Measurements from ENCODE around the gene MIPEP.

Gene MIPEP

GRCh38 chr13:23729531-23729930 lies 159.7 kb downstream of the MIPEP start:
- Histone ChIP-seq H3K27me3 (ENCODE audit: low read depth, low read length) (no peaks in the 10 kb centered on the region), H4K20me1 (ENCODE audit: insufficient read depth, low read length) (no peaks in the 10 kb centered on the region), H3K9ac (ENCODE audit: low read length) (no peak overlapping the region), H3K27ac (ENCODE audit: low read length) (no peak overlapping the region), H3K4me2 (ENCODE audit: low read length) (no peak overlapping the region), H3K79me2 (ENCODE audit: low read length) (no peaks in the 10 kb centered on the region), H3K4me1 (ENCODE audit: low read length) (no peaks in the 10 kb centered on the region), H3K9me3 (ENCODE audit: insufficient read depth, low read length) (no peaks in the 10 kb centered on the region), H3K36me3 (replicated peaks; ENCODE audit: low read depth, low read length) (peaks cover 5% of the 10 kb centered on the region), H2AFZ (ENCODE audit: low read depth, low read length) (no peak overlapping the region), H3K4me3 (ENCODE audit: low read length) (no peak overlapping the region)
- TF ChIP-seq EZH2phosphoT487 (IDR thresholded peaks at IDR 0.05; ENCODE audit: low read depth): no peak
- TF ChIP-seq, protein P1, sequence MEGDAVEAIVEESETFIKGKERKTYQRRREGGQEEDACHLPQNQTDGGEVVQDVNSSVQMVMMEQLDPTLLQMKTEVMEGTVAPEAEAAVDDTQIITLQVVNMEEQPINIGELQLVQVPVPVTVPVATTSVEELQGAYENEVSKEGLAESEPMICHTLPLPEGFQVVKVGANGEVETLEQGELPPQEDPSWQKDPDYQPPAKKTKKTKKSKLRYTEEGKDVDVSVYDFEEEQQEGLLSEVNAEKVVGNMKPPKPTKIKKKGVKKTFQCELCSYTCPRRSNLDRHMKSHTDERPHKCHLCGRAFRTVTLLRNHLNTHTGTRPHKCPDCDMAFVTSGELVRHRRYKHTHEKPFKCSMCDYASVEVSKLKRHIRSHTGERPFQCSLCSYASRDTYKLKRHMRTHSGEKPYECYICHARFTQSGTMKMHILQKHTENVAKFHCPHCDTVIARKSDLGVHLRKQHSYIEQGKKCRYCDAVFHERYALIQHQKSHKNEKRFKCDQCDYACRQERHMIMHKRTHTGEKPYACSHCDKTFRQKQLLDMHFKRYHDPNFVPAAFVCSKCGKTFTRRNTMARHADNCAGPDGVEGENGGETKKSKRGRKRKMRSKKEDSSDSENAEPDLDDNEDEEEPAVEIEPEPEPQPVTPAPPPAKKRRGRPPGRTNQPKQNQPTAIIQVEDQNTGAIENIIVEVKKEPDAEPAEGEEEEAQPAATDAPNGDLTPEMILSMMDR (IDR thresholded peaks at IDR 0.05; ENCODE audit: low read depth, low read length): no peak

GRCh38 chr13:23728807-23729206 lies 160.4 kb downstream of the MIPEP start:
- H3K9ac ChIP-seq (ENCODE audit: low read length): no peak overlapping the region
- no peaks in the 10 kb centered on the region for H3K9me3 ChIP-seq (ENCODE audit: insufficient read depth, low read length)
- H3K4me2 ChIP-seq (ENCODE audit: low read length): no peak overlapping the region
- H3K27me3 ChIP-seq (ENCODE audit: low read depth, low read length): no peaks in the 10 kb centered on the region
- TF ChIP-seq, protein P1 (IDR thresholded peaks at IDR 0.05; ENCODE audit: low read depth, low read length): no peak
- no peak for TF ChIP-seq EZH2phosphoT487 (IDR thresholded peaks at IDR 0.05; ENCODE audit: low read depth)
- H3K4me3 ChIP-seq (ENCODE audit: low read length): no peak overlapping the region
- H4K20me1 ChIP-seq (ENCODE audit: insufficient read depth, low read length): no peaks in the 10 kb centered on the region
- no peak overlapping the region for H3K27ac ChIP-seq (ENCODE audit: low read length)
- H2AFZ ChIP-seq (ENCODE audit: low read depth, low read length): no peak overlapping the region
- H3K79me2 ChIP-seq (ENCODE audit: low read length): no peaks in the 10 kb centered on the region
- H3K4me1 ChIP-seq (ENCODE audit: low read length): no peaks in the 10 kb centered on the region
- peaks cover 5% of the 10 kb centered on the region for H3K36me3 ChIP-seq (replicated peaks; ENCODE audit: low read depth, low read length)

DNA sequence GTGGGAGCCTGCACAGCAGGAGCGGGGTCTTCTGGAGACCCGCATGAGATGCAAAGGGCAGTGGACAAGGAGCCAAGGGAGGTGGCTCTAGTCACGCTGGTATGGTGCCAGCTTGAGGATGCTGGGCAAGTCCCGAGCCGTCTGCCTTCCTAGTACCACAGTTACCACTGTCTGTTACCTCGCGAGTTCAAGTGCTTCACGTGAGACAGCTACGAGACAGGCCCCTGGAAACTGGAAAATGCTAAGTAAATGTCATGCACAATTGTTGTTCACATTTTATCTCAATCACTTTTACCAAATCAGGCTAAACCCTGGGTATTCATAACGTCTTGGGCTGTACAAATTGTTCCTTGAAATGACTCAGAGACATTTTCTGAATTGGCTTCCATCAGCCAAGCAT lies 163.3 kb downstream of the MIPEP start:
- Histone ChIP-seq H3K4me2 (ENCODE audit: low read length) (no peak overlapping the region), H3K27me3 (ENCODE audit: low read depth, low read length) (no peaks in the 10 kb centered on the region), H4K20me1 (ENCODE audit: insufficient read depth, low read length) (no peaks in the 10 kb centered on the region), H3K79me2 (ENCODE audit: low read length) (no peaks in the 10 kb centered on the region), H2AFZ (ENCODE audit: low read depth, low read length) (no peak overlapping the region), H3K27ac (ENCODE audit: low read length) (no peak overlapping the region), H3K4me1 (ENCODE audit: low read length) (no peaks in the 10 kb centered on the region), H3K9ac (ENCODE audit: low read length) (no peak overlapping the region), H3K4me3 (ENCODE audit: low read length) (no peak overlapping the region), H3K9me3 (ENCODE audit: insufficient read depth, low read length) (no peaks in the 10 kb centered on the region), H3K36me3 (replicated peaks; ENCODE audit: low read depth, low read length) (peaks cover 3% of the 10 kb centered on the region)
- no peak for TF ChIP-seq EZH2phosphoT487 (IDR thresholded peaks at IDR 0.05; ENCODE audit: low read depth)
- TF ChIP-seq, protein P1 (IDR thresholded peaks at IDR 0.05; ENCODE audit: low read depth, low read length): no peak

GRCh38 chr13:23724196-23724970 lies 164.8 kb downstream of the MIPEP start:
- H3K4me2 ChIP-seq (ENCODE audit: low read length): no peak overlapping the region
- TF ChIP-seq, protein P1 (IDR thresholded peaks at IDR 0.05; ENCODE audit: low read depth, low read length): no peak
- no peak for TF ChIP-seq EZH2phosphoT487 (IDR thresholded peaks at IDR 0.05; ENCODE audit: low read depth)
- H3K4me1 ChIP-seq (ENCODE audit: low read length): no peaks in the 10 kb centered on the region
- no peaks in the 10 kb centered on the region for H3K9me3 ChIP-seq (ENCODE audit: insufficient read depth, low read length)
- no peak overlapping the region for H3K4me3 ChIP-seq (ENCODE audit: low read length)
- no peaks in the 10 kb centered on the region for H3K79me2 ChIP-seq (ENCODE audit: low read length)
- H3K9ac ChIP-seq (ENCODE audit: low read length): no peak overlapping the region
- H2AFZ ChIP-seq (ENCODE audit: low read depth, low read length): no peak overlapping the region
- H3K27ac ChIP-seq (ENCODE audit: low read length): no peak overlapping the region
- no peaks in the 10 kb centered on the region for H4K20me1 ChIP-seq (ENCODE audit: insufficient read depth, low read length)
- no peaks in the 10 kb centered on the region for H3K27me3 ChIP-seq (ENCODE audit: low read depth, low read length)
- no peaks in the 10 kb centered on the region for H3K36me3 ChIP-seq (replicated peaks; ENCODE audit: low read depth, low read length)
